Measurements from ENCODE around the gene DAGLB. TPM values are rescaled to one million over a fixed set of nuclear protein-coding genes. Genes with fewer than 3 reads are reported as not detected.
A peak's percentile ranks its signal among the peaks of the same experiment; 100 is the strongest.
"Not testable (repeated sequence)": the region's sequence is repeated elsewhere in the genome, so short reads cannot be mapped to it uniquely, and the experiment has no call there.

Gene DAGLB
- total RNA-seq, 1 donor from 2014 or later = 16.8 TPM

DNA sequence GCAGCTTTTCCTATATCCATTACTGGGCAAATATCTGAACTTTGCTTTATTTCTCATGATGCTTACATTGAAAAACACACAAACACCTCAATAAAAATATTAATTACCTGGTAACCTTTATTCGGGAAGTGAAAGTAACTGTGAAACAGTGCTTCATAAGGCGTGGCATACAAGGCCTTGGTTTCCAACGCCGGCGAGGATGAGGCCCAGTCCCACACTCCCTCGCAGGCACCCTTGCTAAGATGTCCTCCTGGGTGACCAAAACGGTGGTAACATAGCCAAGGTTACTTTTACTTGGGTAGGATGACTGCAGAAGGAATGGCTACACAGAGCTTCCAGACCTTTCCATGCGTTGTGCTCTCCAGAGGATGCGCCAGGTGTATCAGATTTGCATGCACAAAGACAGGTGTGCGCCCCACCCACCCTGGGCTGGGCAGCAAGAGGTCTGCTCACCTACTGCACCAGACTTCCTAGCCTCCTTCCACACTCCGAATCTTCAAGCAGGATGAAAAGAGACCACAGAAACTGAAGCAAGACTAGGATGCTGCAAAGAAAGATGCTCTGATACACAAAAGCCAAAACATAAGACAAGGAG lies 13.3 kb upstream of the DAGLB start:
- DNase-seq (ENCODE audit: low spot score) = no peak

DNA sequence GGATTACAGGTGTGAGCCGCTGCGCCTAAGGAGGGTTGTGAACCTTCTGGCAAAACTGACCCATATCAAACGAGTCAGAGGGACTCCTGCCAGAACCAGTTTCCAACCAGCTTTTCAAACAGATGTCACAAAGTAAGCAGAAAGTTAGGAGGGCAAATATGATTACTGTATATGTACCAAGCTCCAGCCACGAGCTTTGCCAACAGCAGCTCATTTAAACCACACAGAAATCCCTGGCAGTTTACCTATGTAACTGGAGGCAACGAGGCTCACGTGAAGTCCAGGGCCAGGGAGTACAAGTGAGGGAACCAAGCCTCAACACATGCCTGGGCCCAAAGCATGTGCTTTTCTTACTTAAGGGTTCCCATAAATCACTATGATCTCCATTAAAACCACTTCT lies 12.5 kb upstream of the DAGLB start:
- DNase-seq (ENCODE audit: low spot score) = no peak

DNA sequence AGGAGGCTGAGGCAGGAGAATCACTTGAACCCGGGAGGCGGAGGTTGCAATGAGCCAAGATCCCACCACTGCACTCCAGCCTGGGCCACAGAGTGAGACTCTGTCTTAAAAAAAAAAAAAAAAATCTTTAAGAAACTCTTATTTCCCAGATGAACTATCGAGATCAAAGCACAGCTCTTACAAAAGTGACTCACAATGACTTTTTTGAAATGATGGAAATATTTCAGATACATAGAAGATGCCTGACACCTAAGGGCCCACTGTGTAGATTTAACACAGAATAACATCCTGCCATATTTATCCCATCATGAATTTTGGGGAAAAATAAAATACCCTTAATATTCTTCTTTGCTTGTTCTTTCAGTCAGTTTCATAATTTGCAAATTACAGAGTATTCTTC lies 10.9 kb upstream of the DAGLB start:
- not testable (repeated sequence) for DNase-seq (ENCODE audit: low spot score)

DNA sequence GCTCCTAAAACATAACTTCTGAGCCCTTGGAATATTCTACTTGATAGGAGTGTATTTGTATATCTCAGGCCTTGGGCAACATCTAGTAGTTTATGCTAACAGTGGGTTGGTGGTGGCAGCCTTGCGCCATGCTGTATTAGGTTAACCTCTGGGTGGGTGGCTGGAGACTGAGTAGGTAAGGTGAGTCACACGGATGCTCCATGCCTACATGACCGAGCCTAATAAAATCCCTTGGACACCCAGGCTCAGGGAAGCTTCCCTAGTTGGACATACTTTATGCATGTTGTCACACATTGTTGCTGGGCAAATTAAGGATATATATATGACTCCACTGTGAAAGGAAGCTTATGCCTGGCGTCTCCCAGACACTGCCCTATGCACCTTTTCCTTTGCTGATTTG lies 6.0 kb upstream of the DAGLB start:
- DNase-seq (ENCODE audit: low spot score) = no peak

DNA sequence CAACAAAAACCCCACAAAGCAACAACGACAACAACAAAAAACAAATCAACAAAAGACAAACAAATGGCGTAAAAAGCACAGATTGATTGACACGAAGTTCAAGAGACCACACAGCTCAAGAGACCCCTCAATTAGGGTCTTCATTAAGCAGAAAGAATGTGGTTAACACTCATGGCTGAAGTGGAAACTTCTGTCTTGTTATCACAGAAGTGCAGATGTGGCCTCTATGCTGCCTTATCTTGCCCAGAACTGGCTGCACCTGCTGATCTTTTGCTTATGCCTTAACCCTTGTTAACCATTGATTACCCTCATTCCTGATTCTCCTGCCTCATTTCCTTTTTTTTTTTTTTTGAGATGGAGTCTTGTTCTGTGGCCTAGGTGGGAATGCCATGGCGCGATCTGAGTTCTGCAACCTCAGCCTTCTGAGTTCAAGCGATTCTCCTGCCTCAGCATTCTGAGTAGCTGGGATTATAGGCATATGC lies 3.5 kb upstream of the DAGLB start:
- no peak for DNase-seq (ENCODE audit: low spot score)

DNA sequence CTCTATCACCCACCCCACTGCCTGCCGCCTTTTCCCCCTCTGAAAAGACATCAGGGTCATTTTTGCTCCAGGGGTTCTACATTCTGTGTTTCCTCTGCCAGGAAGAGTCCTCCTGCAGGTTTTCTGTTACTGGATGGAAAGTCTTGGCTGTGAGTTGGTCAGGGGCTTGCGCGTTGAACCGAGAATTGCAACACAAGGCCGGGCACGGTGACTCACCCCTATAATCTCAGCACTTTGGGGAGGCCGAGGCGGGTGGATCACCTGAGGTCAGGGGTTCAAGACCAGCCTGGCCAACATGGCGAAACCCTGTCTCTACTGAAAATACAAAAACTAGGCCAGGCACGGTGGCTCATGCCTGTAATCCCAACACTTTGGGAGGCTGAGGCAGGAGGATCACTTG lies 2.8 kb upstream of the DAGLB start:
- not testable (repeated sequence) for DNase-seq (ENCODE audit: low spot score)

DNA sequence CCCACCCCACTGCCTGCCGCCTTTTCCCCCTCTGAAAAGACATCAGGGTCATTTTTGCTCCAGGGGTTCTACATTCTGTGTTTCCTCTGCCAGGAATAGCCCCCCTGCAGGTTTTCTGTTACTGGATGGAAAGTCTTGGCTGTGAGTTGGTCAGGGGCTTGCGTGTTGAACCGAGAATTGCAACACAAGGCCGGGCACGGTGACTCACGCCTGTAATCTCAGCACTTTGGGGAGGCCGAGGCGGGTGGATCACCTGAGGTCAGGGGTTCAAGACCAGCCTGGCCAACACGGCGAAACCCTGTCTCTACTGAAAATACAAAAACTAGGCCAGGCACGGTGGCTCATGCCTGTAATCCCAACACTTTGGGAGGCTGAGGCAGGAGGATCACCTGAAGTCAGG lies 2.1 kb upstream of the DAGLB start:
- not testable (repeated sequence) for DNase-seq (ENCODE audit: low spot score)

DNA sequence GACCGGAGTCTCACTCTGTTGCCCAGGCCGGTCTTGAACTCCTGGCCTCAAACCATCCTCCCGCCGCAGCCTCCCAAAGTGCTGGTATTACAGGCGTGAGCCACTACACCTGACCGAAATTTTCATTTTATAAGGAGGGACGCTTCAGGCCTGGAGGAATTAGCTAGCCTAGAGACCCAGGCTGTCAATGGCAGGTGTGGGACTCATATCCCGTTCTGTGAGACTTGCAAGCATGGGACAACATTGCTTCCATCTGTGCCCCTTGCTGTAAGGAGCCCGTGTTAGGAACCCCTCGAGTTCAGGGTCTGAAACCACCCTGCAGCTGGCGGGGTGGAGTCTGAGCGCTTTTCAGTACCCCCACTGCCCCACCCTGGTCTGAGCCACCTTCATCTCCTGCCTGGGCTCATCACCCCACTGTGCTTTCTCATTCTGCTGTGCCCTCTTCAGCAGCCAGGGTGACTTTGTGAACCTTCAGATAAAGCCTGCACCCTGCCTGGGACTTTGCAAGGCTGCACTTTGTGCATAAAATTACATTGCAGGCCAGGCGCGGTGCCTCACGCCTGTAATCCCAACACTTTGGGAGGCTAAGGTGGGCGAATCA lies 1.3 kb upstream of the DAGLB start:
- no peak for DNase-seq (ENCODE audit: low spot score)

DNA sequence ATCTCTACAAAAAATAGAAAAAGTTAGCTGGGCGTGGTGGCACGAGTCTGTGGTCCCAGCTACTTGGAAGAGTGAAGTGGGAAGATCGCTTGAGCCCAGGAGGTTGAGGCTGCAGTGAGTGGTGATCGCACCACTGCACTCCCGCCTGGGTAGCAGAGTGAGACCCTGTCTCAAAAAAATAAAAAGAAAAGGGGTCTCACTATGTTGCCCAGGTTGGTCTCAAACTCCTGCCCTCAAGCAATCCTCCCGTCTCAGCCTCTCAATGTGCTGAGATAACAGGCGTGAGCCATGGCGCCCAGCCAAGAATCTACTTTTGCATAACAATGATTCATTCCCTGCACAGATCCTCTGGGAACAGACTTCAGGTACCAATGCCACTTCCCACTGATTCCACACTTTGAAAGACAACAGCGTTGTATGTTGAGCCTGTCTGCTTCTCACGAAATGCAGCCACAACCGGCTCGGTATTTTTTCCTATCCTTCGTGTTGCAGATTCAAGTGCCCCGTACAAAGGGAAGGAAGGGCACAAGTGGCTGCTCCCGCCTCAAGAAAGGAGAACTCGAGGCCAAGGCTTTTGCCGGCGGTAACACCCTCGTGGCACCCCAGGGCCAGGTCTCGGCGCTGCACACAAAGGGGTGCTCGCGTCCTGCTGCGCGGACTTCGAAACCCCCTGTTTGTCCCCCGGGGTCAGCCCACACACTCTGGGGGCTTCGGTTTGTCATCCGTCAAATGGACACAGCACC lies 745 bp downstream of the DAGLB start:
- peak; percentile 69 for DNase-seq (ENCODE audit: low spot score)

DNA sequence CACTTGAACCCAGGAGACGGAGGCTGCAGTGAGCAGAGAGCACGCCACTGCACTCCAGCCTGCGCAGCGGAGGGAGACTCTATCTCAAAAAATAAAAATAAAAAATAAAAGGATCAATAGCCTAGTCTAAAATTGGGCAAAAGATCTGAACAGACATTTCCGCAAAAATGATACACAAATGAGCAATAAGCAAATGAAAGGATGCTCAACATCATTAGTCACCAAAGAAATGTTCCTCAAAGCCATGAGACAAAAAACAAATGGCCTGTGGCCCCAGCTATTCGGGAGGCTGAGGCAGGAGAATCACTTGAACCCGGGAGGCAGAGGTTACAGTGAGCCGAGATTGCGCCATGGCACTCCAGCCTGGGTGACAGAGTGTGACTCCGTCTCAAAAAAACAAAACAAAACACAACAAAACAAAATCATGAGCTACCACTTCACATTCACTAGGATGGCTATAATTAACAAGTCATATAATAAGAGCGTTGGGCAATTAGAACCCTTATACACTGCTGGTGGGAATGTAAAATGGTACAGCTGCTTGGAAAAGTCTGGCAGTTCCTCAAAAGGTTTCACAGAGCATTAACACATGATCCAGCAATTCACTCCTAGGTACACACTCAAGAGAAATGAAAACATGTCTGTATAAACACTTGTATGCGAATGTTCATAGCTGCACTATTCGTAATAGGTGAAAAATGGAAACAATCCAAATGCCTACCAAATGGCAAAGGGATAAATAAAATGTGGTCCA lies 3.1 kb downstream of the DAGLB start:
- DNase-seq (ENCODE audit: low spot score) = no peak

DNA sequence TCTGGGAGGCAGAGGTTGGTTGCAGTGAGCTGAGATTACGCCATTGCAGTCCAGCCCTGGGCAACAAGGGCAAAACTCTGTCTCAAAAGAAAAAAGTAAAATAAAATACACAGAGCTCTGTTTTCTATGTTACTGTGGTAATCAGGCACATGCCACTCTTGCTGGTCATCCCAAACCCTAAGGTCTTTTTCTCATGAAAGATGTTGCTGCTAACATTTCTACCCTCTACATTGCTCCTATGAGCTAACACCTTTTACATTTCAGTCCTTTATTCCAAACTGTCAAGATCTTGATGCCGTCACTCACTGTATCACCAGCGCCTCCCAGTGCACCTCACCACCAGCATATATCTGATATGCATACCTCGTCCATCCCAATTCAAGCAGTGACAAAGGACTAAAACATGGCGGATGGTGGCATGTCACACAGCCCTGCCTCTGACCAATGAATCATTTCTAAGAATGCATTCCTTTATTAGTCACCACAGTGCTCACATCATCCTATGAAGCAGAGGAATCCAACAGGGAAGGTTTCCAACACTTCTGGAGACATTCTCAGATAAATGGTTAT lies 4.3 kb downstream of the DAGLB start:
- no peak for DNase-seq (ENCODE audit: low spot score)

DNA sequence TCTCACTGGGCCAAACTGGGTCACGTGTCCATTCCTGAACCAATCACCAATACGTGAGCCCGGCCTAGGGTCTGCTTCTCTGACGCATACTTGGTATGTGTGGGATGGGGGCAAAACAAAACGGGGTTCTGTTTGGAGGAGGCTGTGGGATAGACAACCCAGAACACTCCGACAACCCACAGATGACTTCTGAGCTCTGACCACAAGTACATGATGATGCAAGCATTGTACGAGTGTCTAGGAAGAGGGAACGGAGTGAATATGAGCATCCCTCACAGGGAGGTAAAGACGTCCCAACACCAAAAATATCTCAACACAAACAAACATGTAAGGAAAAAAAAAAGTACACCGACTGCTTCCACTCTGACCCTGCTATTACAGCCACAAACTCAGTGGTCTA lies 5.6 kb downstream of the DAGLB start:
- no peak for DNase-seq (ENCODE audit: low spot score)

DNA sequence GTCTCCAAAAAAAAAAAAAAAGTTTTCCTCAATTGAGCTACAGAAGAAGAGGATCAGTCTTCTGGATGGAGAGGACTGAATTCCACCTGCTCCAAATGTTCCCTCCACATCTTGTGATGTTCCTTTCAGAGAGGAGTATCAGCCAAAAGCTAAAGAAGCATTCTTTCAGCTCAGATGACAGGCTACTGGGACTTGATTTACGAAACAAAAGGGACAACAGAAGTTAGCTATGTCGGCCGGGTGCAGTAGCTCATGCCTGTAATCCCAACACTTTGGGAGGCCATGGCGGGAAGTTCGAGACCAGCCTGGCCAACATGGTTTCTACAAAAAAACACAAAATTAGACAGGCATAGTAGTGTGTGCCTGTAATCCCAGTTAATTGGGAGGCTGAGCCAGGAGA lies 7.4 kb downstream of the DAGLB start:
- DNase-seq (ENCODE audit: low spot score) = no peak

DNA sequence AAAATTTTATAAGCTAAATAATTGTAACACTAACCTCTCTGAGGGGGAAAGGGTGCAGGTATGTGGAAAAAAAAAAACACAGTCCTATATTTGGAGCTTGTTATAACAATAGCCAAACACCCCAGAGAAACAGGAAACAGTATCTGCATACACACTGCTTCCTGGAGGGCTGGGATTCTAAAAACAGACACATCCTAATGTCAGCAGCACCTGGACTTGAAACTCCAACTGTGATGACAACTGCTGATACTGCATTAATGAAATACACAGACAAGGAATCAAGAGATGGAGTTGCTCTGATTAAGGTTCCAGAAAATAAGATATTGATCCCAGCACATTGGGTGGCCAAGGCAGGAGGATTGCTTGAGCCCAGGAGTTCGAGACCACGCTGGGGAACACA lies 9.3 kb downstream of the DAGLB start:
- DNase-seq (ENCODE audit: low spot score) = no peak

DNA sequence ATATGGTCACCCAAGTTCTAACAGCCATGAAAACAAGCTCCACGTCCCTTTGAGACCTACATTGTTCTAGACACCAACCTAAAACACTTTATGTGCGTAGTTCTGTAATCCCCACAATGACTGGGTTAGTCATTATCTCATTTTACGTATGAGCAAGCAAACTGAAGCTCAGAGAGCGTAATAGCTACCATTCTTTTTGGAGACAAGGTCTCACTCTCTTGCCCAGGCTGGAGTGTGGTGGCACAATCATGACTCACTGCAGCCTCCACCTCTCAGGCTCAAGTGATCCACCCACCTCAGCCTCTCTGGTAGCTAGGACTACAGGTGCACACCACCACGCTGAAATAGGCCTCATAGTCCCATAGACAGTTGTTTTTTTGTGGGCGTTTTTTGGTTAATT lies 10.5 kb downstream of the DAGLB start:
- DNase-seq (ENCODE audit: low spot score) = no peak

DNA sequence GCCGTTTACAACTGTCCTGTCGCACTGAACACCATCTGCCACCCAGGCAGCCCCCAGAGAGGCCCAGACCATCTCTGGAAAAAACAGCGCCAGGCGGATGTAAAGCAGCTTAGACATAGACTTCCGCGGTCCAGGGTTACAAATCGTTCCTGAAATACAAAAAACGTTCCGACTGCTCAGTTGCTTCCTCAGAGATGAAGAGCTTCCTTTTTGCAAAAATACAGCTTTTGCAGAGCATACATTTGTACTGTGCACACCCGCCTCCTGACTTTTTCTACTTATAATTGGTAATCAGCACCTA lies 11.4 kb downstream of the DAGLB start:
- DNase-seq (ENCODE audit: low spot score) = no peak

DNA sequence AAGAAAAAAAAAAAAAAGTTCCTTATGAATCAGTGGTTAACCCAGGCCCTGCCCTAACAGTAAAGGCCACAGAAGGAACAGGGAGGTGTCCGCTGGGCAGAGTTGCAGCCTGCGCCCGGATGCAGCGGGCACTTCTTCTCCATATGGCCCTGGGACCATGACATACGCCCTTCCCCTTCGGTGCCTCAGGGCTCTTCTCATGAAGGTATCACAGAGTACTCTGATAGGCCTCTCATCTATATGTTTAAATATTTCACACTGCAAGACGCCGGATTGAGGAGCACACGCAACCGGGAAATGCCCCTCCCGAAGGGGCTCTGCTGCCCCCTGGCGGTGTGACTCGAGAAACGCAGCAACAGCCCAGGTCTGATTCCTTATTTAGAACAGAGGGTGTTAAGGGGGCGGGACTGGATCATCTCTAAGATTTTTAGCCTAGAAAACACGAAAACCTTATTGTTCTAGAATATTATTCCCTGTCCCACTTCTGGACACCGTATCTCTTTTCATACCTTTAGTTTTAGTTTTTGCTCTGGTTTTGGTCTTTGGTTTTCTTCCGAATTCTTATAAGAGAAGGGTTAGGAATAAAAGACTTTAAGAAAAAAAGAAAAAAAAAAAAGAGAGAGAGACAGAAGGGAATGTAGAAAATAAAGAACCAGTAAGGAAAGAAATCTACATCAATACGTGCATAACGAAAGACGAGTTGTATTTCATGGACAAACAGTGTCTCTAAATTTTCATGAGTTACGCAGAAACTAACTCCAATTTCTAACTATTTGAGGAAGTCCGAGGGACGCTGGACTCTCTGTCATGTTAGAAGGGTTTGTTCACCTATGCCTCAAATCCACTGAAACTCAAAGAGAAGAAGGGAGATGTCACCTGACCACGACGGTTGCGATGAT lies 12.0 kb downstream of the DAGLB start:
- peak; percentile 85 for DNase-seq (ENCODE audit: low spot score)

DNA sequence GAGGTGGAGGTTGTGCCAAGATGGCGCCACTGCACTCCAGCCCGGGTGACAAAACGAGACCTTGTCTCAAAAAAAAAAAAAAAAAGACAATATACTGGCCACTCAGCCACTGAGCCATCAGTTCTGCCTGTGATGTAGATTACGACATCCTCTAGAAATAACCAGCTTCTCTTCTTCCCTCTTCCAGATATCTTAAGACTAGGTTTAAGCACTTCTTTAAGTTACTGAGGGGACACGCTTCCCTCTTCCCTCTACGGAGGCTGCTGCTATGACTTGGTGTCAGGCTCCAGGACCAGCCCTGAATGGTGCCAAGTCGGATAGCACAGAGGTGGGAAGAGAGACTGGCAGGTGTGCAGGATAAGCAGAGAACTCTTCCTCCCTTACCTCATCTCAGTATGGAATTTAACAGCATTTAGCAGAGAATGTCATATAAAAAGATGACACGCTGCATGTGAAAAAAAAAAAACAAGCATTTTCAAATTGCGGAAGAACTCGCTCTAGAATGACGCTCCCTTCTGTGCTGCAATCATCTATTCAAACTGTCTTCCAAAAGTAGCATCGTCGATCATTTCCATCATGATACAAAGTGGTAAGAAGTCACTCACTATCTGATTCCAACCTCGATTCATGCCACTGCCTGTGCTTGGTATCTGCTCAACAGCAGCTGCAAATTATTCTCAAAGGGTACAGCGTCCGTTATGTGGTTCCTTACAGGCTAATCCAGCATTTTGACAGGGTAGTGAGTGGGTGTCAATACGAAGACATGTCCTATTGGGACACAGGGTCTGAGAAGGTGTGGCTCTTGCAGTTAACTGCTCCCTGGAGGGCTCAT lies 13.8 kb downstream of the DAGLB start:
- DNase-seq (ENCODE audit: low spot score) = no peak

DNA sequence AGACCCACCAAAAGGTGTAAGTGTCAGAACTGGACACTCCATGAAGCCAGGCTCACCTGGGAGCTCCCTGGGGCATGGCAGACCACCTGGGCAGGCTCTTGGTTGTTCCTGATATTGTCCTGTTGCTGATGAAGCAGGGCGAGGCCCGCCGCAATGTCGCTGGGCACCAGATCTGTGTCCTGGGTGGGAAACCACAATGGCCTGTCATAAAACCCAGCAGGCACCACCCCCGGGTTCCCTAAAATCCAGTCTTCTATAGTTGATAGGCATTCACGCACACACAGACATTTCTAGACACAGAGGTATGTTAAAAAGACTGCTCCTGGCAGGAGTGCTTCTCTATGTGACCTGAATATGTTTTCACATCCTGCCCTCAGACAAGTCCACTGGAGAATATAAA lies 15.0 kb downstream of the DAGLB start:
- no peak for DNase-seq (ENCODE audit: low spot score)

DNA sequence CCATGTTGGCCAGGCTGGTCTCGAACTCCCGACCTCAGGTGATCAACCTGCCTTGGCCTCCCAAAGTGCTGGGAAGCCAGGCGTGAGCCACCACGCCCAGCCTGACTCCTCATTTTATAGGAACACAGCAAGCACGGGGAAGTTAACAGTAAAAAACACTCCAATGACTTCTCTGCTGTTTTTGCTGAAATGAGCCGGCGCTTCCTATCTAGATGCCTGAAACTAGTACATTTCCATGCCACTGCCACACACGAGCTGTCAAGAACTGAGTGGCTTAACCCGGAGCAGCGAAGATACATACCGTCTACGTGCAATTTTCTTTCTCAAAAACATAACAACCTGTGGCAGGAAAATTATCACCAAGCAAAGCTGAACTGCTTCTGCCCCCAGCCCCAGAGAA lies 16.8 kb downstream of the DAGLB start:
- no peak for DNase-seq (ENCODE audit: low spot score)
